ENCODE results near the gene STK40. TPM values are rescaled to one million over a fixed set of nuclear protein-coding genes. Genes with fewer than 3 reads are reported as not detected.

The STK40 gene
- total RNA-seq, 1 donor from 2014 or later = 52.9 TPM

DNA sequence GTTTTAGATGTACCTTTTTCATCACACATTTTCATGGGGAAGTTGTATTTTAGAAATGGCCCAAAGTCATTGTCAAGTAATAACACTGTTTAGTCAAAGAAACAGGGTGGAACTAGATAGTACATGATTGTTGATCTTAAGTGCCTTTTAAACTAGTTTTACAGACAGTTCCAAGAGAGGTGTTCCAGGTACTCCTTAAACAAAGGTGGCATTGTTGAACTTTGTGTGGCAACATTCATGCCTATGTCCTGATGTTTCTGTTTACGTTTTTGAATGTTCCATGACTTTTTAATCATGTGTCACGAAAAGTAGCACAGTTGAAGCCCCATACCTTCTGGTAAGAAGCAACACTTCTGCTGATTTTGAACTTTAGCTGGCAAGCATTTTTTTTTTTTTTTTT is 88.7 kb downstream of the STK40 start:
- Mint-ChIP-seq H3K4me3 (ENCODE audit: unreplicated experiment) (no peak overlapping the region), H3K27me3 (ENCODE audit: unreplicated experiment) (peaks cover 1% of the 10 kb centered on the region), H3K27ac (ENCODE audit: unreplicated experiment) (no peak overlapping the region), H3K4me1 (ENCODE audit: low read depth, unreplicated experiment) (peaks cover 8% of the 10 kb centered on the region), H3K36me3 (ENCODE audit: unreplicated experiment) (no peaks in the 10 kb centered on the region), H3K9me3 (ENCODE audit: unreplicated experiment) (peaks cover 3% of the 10 kb centered on the region)
- no peak for DNase-seq
- TF ChIP-seq, protein P1, sequence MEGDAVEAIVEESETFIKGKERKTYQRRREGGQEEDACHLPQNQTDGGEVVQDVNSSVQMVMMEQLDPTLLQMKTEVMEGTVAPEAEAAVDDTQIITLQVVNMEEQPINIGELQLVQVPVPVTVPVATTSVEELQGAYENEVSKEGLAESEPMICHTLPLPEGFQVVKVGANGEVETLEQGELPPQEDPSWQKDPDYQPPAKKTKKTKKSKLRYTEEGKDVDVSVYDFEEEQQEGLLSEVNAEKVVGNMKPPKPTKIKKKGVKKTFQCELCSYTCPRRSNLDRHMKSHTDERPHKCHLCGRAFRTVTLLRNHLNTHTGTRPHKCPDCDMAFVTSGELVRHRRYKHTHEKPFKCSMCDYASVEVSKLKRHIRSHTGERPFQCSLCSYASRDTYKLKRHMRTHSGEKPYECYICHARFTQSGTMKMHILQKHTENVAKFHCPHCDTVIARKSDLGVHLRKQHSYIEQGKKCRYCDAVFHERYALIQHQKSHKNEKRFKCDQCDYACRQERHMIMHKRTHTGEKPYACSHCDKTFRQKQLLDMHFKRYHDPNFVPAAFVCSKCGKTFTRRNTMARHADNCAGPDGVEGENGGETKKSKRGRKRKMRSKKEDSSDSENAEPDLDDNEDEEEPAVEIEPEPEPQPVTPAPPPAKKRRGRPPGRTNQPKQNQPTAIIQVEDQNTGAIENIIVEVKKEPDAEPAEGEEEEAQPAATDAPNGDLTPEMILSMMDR (IDR thresholded peaks at IDR 0.05; ENCODE audit: partially characterized antibody, unreplicated experiment) = no peak

DNA sequence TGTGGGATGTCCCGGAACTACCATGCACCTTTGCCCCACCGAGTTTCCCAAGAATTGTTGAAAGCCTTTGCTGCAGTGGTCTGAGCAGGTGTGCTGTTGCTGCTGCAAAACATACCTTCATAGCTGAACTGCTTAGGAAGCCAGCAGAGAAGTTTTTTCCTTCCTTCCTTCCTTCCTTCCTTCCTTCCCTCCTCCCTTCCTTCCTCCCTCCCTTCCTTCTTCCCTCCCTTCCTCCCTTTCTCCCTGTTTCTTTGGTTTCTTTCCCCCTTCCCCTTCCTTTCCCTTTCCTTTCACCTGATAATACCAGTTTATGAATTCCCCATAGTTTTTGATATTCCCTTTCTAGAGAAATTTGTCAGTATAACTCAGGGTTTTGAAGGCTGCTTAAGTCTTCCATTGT is 90.3 kb downstream of the STK40 start:
- Mint-ChIP-seq H3K9me3 (ENCODE audit: unreplicated experiment) (no peaks in the 10 kb centered on the region), H3K27me3 (ENCODE audit: unreplicated experiment) (peaks cover 1% of the 10 kb centered on the region), H3K4me1 (ENCODE audit: low read depth, unreplicated experiment) (peaks cover 9% of the 10 kb centered on the region), H3K4me3 (ENCODE audit: unreplicated experiment) (no peak overlapping the region), H3K27ac (ENCODE audit: unreplicated experiment) (no peak overlapping the region), H3K36me3 (ENCODE audit: unreplicated experiment) (no peaks in the 10 kb centered on the region)
- TF ChIP-seq, protein P1 (IDR thresholded peaks at IDR 0.05; ENCODE audit: partially characterized antibody, unreplicated experiment) = no peak
- no peak for DNase-seq

Other genes starting within 250 kb of the STK40 start
- 30.0 TPM for gene TRAPPC3, start 236.4 kb downstream of the STK40 start, total RNA-seq (ENCODE audit: unreplicated experiment)
- gene MAP7D1, start 229.8 kb downstream of the STK40 start, total RNA-seq (ENCODE audit: unreplicated experiment) = 152 TPM
- gene THRAP3, start 161.5 kb downstream of the STK40 start, total RNA-seq (ENCODE audit: unreplicated experiment) = 119 TPM
- gene SH3D21, start 79.6 kb downstream of the STK40 start, total RNA-seq (ENCODE audit: unreplicated experiment) = 11.8 TPM
- 1.5 TPM for gene EVA1B, start 62.3 kb downstream of the STK40 start, total RNA-seq (ENCODE audit: unreplicated experiment)
- 44.4 TPM for gene LSM10, start 12.0 kb upstream of the STK40 start, total RNA-seq (ENCODE audit: unreplicated experiment)
- gene OSCP1, start 64.5 kb upstream of the STK40 start, total RNA-seq (ENCODE audit: unreplicated experiment) = 6.3 TPM
- gene MRPS15, start 78.5 kb upstream of the STK40 start, total RNA-seq (ENCODE audit: unreplicated experiment) = 65.4 TPM
- not detected for gene CSF3R, start 97.0 kb upstream of the STK40 start, total RNA-seq (ENCODE audit: unreplicated experiment)

Data from glutamatergic neuron (in vitro differentiated cells).